Measurements from ENCODE around the gene KRTAP3-1.
"Not testable (repeated sequence)": the region's sequence is repeated elsewhere in the genome, so short reads cannot be mapped to it uniquely, and the experiment has no call there.

Gene KRTAP3-1

DNA sequence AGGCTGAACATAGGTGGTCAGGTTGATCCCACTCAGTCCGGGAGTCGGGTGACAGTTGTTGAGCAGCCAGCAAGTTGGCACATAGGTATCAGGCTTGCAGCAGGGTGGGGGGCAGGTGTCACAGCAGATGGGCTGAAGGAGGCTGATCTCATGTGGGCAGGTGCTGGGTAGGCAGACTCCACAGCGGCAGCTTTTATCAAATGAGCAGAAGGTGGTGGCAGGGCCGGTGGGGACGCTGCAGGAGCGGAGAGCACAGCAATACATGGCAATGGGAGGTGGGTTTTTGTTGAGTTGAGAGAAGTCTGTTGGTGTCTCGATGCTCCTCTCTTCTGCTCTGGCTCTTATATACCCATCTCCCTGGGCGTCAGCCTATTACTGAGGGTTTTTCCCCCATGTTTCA lies at the start of gene KRTAP3-1:
Gene KRTAP3-1, minus strand, starts transcription at position 318 of the 400 bp plus-strand sequence. Its CDS starts 54 bp downstream, at position 264.
- no peak for DNase-seq (ENCODE audit: low read depth in 2 of 2)

DNA sequence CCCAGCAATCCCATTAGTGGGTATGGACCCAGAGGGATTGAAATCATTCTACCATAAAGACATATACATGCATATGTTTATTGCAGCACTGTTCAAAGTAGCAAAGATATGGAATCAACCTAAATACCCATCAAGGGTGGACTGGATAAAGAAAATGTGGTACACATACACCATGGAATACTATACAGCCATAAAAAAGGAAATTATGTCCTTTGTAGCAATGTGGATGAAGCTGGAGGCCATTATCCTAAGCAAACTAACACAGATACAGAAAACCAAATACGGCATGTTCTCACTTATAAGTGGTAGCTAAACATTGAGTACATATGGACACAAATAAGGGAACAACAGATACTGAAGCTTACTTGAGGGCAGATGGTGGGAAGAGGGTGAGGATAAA lies 48.6 kb upstream of the KRTAP3-1 start:
- no peak for DNase-seq (ENCODE audit: low read depth in 2 of 2)

GRCh38 chr17:41055130-41055529 lies 46.2 kb upstream of the KRTAP3-1 start, which contains the start of gene KRTAP2-2:
Gene KRTAP2-2, minus strand, starts transcription at chr17:41055230. Its CDS starts 19 bp downstream, at chr17:41055211.
- not testable (repeated sequence) for DNase-seq (ENCODE audit: low read depth in 2 of 2)

- DNase-seq (ENCODE audit: low read depth in 2 of 2), result not testable (repeated sequence)
These were observed 45.6 kb upstream of the KRTAP3-1 start for GRCh38 chr17:41054556-41054955.

DNA sequence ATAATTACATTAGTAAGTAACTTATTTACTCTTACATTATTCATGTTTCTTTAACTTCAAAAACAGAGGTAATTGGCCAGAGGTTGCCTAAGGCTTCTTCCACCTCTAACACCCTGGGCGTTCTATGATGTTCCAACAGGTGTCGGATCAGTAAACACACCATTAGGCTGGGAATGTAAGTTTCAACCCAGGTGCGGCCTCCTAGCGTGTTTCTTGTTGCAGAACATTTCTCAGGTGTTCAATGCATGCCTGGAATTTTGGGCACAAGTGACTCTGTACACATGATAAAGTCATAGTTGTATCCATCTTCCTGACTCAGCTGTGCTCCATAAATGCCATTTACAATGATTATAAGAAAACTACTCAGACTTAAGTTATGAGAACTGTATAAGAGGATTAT lies 45.1 kb upstream of the KRTAP3-1 start:
- no peak for DNase-seq (ENCODE audit: low read depth in 2 of 2)

GRCh38 chr17:41052566-41052965 lies 43.6 kb upstream of the KRTAP3-1 start:
- DNase-seq (ENCODE audit: low read depth in 2 of 2), result no peak

DNA sequence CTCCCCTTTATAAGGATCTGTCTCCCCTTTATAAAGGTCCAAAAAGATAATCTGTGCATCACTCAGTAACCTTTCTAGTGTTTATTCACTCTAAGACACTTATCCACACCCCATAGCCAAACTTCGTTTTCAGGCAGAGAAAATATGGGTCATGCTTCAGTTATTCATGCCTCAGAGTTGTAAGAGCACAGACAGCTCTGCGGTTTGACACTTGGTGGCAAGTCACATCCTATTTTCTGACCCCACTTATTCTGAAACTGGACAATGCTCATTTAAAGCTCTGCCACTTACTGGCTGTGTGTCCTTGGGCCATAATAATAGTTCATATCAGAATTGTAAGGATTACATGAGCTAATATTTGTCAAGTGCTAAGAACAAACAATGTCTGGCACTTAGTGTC lies 40.2 kb upstream of the KRTAP3-1 start:
- DNase-seq (ENCODE audit: low read depth in 2 of 2), result no peak

- DNase-seq (ENCODE audit: low read depth in 2 of 2), result no peak
These were observed 39.5 kb upstream of the KRTAP3-1 start for GRCh38 chr17:41048441-41048840.

DNA sequence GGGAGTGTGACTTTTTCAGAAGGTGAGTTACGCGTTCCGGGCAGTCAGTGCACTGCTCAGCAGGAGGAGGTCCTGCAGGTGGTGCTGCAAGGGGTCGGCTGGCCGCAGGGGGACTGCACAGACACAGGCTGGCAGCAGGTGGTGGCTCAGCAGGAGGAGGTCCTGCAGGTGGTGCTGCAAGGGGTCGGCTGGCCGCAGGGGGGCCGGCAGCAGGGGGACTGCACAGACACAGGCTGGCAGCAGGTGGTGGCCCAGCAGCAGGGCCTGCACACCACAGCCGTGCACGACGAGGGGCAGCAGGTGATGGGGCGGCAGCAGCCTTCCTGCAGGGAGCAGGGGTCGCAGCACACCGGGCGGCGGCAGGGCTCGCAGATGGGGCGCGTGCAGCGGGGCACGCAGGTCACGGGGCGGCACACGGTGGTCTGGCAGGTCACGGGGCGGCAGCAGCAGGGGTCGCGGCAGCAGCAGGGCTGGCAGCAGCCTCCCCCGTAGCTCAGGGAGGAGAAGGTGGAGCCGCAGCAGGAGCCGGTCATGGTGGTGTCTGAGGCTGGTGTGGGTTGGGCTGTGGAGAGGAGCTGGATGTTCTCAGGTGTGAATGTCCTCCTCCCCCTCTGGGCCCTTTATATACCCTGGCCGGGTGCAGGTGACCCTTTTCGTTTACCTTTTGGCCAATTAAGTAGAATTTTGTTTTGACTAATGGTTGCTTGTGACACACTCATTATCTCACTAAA lies 38.0 kb upstream of the KRTAP3-1 start, which contains the start of gene KRTAP2-1:
Gene KRTAP2-1, minus strand, starts transcription at position 582 of the 731 bp plus-strand sequence. Its CDS starts 49 bp downstream, at position 533.
- not testable (repeated sequence) for DNase-seq (ENCODE audit: low read depth in 2 of 2)

GRCh38 chr17:41042953-41043352 lies 34.0 kb upstream of the KRTAP3-1 start:
- no peak for DNase-seq (ENCODE audit: low read depth in 2 of 2)

GRCh38 chr17:41040783-41041571 lies 32.0 kb upstream of the KRTAP3-1 start, which contains the start of gene KRTAP1-1:
Gene KRTAP1-1, minus strand, starts transcription at chr17:41041450. Its CDS starts 53 bp downstream, at chr17:41041397.
- not testable (repeated sequence) for DNase-seq (ENCODE audit: low read depth in 2 of 2)

- DNase-seq (ENCODE audit: low read depth in 2 of 2), result no peak
These were observed 29.0 kb upstream of the KRTAP3-1 start for GRCh38 chr17:41037853-41038350.

DNA sequence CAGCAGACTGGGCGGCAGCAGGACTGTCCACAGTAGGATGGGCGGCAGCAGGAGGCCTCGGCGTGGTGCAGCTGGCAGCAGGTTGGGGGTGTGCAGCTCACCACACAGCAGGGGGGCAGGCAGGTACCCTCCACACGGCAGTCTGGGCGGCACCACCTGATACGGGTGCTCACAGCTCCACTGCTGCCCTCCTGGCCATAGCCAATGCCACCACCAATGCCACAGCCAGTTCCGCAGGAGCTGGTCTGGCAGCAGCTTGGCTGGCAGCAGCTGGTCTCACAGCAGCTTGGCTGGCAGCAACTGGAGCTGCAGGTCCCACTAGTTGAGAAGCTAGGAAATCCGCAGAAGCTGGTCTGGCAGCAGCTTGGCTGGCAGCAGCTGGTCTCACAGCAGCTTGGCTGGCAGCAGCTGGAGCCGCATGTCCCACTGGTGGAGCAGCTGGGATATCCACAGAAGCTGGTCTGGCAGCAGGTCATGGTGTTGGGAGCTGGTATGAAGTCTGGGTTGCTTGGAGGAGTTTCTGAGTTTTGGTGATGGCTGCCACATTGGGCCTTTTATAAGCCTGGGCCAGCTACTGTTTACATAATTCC lies 25.5 kb upstream of the KRTAP3-1 start, which contains the start of gene KRTAP1-3:
Gene KRTAP1-3, minus strand, starts transcription at position 529 of the 590 bp plus-strand sequence. Its CDS starts 53 bp downstream, at position 476.
- not testable (repeated sequence) for DNase-seq (ENCODE audit: low read depth in 2 of 2)

DNA sequence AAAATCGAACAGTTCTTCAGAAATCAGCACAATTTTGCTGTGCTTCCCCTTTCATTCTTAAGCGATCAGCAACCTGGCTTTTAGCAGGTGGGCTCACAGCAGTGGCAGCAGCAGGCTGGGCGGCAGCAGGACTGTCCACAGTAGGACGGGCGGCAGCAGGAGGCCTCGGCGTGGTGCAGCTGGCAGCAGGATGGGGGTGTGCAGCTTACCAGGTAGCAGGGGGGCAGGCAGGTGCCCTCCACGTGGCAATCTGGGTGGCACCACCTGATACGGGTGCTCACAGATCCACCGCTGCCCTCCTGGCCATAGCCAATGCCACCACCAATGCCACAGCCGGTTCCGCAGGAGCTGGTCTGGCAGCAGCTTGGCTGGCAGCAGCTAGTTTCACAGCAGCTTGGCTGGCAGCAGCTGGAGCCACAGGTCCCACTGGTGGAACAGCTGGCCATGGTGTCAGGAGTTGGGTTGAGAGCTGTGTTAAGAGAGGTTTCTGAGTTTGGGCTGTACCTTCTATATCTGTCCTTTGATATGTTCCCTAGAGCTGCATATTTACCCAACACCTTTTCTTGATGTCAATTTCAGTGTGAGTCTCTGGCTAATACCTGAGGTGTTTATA lies 20.8 kb upstream of the KRTAP3-1 start, which contains the start of gene KRTAP1-4:
Gene KRTAP1-4, minus strand, starts transcription at position 563 of the 613 bp plus-strand sequence. Its CDS starts 117 bp downstream, at position 446.
- DNase-seq (ENCODE audit: low read depth in 2 of 2), result no peak

GRCh38 chr17:41026715-41027471 lies 18.0 kb upstream of the KRTAP3-1 start, which contains the start of gene KRTAP1-5:
Gene KRTAP1-5, minus strand, starts transcription at chr17:41027208. Its CDS starts 53 bp downstream, at chr17:41027155.
- DNase-seq (ENCODE audit: low read depth in 2 of 2), result no peak

GRCh38 chr17:41024697-41025096 lies 15.8 kb upstream of the KRTAP3-1 start:
- DNase-seq (ENCODE audit: low read depth in 2 of 2), result no peak

- DNase-seq (ENCODE audit: low read depth in 2 of 2), result no peak
These were observed 11.4 kb upstream of the KRTAP3-1 start for GRCh38 chr17:41020336-41020735.

- no peak for DNase-seq (ENCODE audit: low read depth in 2 of 2)
These were observed 10.5 kb upstream of the KRTAP3-1 start for GRCh38 chr17:41019415-41019814.

GRCh38 chr17:41018541-41018940 lies 9.6 kb upstream of the KRTAP3-1 start:
- no peak for DNase-seq (ENCODE audit: low read depth in 2 of 2)

DNA sequence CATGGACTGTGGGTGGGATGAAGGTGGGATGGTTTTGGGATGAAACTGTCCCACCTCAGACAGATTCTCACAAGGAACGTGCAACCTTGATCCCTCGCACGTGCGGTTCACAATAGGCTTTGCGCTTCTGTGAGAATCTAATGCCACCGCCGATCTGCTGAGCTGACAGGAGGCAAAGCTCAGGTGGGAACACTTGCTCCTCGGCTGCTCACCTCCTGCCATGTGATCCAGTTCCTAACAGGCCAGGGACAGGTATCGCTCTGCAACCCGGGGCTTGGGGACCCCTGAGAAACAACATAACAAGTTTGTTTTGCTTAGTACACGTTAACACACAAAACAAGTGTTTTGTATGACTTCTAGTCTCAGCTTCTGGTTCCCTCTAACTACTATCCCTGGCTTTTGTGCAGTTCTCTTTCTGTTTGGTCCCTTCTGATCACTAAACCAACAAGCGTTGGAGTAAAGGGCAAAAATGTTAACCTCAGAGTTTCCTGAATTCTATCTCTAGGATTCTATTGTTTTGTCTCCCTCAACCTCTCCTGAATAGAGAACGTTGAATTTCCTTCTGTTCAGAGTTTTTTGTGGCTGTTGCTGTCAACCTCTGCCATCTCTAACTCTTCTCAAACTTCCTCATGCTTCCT lies 7.8 kb upstream of the KRTAP3-1 start:
- DNase-seq (ENCODE audit: low read depth in 2 of 2), result no peak
